GM19025 (cell line): ENCODE results near the gene ACP7.
"Not testable (repeated sequence)": the region's sequence is repeated elsewhere in the genome, so short reads cannot be mapped to it uniquely, and the experiment has no call there.

ENCODE experiments used
- ATAC-seq: cut with Tn5 transposase; IDR thresholded peaks from one replicate; pipeline ENCODE4 v1.9.1; 2021; ENCODE audit warnings: mild to moderate bottlenecking, low read depth, moderate library complexity; ENCODE audit not compliant: unreplicated experiment

The ACP7 gene

DNA sequence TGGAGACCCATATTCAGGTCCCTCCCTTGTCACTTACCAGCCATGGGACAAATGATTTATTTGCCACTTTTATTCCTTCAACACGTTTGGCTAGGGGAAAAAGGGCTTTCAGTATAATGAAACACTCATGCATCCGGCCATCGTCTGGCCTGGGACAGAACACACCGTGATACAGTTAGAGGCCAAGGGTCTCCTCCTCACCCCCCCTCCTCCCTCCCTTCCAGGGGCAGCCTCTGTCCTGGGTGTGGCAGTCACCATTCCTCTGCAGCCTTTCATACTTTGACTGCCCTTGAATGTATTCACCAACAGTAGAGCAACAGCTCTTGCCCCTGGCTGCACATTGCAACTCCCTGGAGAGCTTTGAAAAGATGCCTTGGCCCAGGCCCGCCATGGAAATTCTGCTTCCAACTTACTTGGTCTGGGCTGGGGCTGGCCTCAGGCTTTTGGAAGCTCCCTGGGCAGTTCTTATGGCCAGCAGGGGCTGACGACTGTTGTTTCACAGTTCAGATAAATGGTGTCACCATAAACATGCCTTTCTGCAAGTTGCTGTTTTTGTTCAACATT lies 44.4 kb downstream of the ACP7 start:
- no peak for ATAC-seq

DNA sequence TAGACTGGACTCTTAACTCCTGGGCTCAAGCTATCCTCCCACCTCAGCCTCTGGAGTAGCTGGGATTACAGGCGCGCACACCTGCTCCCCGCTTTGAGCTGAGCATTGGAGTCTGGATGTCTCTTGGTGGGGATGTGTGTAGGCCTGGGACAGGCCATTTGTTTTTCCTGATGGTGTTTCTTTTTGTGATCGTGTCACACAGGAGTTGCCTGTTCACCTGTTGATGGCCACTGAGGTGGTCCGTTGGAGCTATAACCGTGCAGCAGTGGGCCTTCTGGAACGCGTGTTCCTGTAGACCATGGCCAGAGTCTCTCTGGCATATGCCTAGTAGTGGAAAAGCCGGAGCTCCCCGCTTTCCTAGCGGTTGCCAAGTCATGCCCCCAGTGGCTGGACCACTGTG lies 44.9 kb downstream of the ACP7 start:
- no peak for ATAC-seq

DNA sequence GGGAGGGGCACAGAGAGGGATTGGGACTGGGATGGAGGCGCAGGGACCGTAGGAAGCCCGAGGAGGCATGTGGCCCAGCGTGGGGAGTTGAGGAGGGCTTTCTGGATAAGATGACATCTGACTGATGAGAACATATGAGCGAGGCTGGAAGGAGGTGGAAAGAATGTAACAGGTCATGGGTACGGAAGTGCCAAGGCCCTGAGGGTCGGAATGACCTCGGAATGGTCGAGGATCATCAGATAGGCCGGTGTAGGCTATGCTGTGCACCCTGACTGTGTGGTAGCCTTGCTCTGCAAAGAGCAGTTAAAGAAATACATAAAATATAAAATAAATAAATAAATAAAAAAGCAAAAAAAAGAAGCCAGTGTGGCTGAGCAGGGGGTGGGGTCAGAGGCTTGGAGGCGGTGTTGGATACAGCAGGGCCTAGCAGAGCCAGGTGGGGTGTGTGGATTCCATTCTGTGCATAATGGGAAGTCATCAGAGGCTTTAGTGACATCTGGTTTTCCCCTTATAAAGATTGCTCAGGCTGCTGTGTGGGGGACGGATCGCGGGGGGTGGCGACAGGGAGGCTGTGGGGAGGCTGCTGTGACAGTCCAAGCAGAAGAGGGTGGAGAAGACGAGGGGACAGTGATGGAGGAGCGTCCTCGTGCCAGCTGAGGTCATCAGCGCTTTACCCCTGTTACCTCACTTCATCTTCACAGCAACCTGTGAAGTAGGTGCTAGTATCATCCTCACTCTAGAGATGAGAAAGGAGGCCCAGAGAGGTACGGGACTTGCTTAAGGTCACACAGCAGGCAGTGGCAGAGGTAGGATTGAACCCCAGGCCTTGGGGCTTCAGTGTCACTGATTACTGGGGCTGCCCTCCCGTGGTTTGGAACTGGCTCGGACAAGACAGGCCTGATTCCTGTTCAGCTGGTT lies 46.4 kb downstream of the ACP7 start:
- no peak for ATAC-seq

DNA sequence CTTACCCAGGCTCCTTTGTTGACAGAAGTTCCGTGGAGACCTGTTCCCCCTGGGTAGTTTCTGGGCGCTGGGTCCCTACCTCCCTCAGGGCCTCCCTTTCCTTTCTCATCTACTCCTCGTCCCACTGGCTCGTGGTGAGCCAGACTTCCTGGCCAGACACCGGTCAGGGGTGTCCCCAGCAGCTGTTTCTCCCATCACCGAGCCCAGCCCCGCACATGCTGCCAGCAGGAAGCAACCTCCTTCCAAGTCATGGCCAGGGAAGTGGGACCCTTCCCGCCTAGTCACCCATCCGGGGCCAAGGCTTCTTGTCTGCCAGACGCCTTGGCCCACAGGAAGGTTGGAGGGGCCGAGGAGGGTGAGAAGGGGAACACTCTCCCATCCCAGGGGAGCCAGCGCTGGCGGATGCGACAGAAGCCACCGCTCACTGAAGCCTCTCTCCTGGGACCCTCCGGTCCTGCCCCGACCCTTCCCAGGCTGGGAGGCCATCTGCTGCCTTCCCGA lies 47.1 kb downstream of the ACP7 start:
- ATAC-seq, result no peak

DNA sequence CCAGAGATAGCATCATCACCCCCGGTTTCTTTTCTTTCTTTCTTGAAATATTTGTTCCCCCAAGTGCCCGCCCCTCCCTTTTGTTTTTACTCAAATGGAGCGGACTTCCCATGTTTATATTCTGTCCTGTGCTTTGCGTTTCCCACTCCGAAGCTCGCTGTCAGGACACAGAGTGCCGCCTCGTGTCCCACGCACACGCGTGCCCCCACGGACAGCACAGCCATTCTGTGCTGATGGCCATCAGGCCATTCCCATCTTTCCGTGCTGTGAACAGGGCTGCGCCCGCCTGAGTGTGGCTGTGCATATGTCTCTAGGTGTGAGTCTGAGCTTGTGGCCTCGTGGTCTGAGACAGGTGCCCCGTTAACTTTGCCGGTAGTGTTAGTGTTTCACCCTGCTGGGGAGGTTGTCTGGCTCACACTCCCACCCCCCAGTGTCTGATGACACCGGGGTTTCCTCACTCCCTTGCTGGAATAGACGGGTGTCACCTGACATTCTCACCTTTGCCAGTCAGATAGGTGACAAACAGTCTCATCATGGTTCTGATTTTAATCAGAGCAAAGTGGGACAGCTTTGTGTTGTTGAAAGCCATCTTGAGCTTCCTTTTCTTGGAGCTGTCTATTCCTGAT lies 48.3 kb downstream of the ACP7 start:
- ATAC-seq, result no peak

DNA sequence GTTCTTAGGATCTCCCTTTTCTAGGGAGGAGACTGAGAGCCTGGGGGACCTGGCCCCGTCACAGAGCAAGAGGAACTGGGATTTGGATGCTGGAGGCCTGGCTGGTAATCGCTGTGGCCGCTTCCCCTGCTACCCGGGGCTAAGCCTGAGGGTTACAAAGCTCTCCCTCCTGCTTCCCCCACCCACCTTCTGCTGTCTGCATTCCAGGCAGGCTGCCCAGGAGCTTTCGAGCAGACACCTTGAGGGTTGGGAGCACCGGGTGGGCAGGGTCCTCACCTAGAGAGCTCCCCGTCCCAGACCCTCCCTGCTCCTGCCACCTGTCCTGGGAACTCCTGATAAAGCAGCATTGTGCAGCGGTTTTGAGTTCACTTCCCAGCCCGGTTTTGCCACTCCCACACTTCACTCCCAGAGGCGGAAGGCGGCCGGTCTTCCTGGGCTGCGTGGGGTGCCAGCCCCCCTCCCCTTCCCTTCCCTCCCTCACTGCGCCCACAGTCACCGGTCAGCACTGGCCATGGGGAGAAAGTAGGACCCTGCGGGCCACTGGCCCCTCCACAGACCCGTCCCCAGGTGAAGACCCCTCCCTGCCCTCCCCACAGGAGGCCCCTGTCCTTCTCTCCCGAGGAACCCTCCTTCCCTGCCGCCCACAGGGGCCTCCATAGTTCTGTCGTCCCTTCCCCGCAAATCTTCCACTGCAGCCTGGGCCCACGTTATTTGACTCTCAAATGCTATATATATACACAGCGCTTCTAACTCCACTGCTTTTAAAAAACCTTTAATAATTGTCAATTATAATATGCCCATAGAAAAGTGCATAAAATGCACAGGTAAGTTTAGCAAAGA lies 49.5 kb downstream of the ACP7 start:
- ATAC-seq, result no peak

DNA sequence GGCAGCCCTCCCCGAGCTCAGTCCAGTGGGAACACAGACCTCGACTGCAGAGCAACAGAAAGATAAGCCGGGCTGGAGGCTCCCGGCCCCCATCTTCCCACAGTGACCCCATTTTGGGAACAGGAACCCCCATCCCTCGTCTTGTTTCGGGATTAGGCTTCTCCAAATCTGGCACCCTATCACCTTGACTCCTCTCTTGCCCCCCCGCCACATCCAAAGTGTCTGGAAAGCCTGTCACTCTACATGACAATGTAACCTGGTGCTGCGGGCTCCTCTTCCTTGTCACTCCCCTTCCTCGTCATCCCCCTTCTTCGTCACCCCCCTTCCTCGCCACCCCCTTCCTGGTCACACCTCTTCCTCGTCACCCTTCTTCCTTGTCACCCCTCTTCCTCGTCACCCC lies 51.5 kb downstream of the ACP7 start:
- ATAC-seq, result no peak

DNA sequence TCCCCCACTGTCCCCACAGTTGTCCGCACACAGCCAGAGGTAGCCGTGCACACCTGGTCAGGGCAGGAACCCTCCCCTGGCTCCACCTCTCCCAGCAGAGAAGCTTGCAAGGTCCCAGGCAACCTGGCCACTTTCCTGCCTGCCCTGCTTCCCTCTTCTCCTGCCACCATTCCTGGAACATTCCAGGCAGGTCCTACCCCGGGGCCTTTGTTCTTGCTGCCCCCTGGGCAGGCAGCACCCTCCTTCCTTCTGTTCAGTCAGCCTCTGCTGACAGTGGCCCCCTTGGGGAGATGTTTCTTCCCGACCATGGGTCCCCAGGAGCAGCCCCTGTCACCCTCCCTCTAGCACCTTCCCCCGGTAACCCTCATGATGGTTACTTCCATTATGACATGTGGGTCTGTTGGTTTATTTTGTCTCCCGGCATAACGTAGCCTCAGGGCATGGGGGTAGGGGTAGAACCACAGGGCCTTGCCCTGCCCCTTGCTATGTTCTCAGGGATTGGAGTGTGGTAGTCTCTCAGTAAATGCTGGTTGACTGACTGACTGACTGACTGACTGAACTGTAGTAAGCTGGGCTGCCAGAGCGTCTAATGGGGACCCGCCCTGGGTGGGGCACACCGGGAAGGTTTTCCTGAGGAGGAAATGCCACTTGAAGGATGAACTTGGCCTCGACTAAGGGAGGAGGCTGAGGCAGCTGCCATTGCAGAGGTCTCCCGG lies 52.2 kb downstream of the ACP7 start:
- ATAC-seq, result no peak

DNA sequence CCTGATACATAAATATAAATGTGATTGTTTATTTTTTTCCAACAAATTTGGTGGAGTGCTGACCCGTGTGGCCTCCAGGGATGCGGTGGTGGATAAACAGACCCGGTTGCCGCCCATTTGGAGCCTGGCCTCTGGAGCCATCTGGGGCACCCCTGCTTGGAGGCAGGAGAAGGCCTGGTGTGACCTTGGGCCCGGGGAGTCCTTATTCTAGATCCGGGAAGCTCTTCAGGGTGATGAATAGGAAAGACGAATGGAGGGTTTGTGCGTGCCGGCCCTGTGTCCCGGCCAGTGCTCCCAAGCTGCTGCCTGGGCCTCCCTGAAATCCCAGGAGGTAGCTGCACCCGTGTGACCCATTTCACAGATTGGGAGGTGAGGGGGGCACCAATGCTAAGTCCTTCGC lies 53.0 kb downstream of the ACP7 start:
- ATAC-seq, result no peak

DNA sequence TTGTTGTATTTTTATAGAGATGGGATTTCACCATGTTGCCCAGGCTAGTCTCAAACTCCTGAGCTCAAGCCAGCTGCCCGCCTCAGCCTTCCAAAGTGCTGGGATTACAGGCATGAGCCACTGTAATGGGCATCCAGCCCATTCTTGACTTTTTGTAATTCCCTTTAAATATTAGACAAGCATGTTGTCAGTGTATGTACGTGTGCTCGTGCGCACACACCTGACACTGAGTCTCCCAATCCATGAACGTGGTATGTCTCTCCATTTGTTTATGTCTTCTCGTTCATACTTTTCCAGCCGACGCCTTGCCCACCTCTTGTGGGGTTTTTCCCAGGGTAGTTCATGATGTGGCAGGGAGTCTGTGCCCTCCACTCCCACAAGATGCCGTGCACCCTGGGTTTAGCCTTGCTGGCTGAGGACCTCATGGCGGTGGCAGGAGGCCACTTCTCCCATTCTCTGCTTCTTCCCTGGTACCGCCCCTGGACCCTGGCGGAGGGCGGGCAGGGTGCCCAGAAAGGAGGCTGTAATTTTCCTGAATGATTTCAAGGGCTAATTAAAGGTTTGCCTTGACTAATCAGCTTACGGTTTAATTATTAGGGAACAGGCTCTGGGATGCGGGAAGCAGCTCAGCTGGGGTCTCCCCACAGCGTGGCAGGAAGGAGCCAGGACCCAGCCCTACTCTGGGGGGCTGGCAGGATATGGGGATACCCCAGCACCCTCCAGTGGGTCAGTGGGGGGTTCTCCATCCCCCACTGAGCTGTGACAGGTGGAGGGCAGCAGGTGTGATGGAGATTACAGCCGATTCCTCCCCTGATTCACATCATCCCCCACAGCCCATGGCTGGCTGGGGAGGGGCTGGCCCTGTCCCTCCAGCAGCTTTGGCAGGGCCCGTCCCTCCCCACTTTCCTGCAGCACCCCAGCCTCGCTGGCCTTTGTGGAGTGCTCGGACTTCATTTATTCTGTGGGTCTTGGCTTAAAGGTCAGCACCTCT lies 54.3 kb downstream of the ACP7 start:
- ATAC-seq, result no peak

DNA sequence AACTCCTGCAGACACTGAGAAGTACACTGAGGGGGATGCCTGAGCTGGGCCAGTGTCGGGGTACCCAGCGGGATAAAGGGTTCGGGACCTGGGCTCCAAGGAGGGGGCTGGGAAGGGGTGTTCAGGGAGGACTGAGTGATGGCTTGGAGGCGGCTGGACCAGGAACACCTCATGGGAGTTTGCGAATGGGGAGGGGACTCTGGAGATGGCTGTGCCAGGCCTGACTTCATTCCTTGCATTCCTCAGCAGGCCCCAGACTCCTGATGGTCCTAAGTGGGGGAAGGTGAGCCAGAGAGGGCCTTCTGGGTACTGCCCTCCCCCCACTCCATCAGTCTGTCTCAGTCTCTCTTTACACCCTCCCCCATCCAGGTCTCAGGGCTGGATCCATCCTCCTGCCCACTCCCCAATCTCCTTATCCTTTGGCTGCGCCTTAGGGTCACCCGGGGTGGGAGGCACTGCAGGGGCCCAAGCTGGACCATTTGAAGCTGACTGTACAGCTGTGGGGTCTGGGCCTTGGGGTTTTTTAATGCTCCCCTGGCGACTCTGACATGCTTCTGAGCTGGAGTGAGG lies 55.2 kb downstream of the ACP7 start:
- no peak for ATAC-seq

DNA sequence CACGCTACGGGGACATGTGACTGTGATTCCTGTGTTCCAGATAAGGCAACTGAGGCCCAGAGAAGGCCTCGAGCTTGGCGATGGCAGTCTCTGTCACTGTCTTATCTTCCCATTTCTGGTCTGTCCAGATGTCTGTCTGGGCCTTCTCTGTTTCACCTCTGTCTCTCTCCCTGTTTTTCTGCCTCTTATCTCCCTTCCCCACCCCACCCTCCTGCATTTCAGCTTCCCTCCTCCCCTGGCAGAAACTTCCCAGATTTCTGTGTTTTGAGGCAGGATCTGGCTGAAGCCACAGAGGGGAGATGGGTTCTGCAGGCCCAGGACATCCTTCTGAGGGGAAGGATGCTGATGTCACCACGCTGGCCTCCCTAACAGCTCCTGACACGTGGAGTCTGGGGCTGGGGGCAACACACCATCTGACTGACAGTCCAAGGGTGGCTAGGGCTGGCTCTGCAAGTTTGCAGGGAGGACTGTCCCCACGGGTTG lies 55.8 kb downstream of the ACP7 start:
- ATAC-seq, result no peak

DNA sequence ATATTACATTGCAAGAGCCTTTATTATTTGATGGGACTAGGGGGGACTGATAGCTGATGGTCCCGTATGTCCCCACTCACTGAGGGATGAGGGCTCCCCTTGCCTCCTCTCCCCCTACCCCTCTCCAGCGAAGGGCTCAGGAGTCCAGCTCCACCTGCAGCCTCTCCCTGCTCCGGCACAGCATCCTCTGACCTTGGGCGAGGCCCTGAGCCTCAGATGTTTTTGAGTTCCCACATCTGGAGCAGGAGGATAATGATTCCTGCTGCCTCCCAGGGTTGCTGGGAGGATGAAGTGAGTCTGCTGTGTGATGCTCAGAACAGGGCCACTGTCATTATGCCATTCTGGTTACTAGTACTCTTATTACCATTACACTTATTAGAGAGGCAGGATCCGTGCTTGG lies 56.4 kb downstream of the ACP7 start:
- no peak for ATAC-seq

DNA sequence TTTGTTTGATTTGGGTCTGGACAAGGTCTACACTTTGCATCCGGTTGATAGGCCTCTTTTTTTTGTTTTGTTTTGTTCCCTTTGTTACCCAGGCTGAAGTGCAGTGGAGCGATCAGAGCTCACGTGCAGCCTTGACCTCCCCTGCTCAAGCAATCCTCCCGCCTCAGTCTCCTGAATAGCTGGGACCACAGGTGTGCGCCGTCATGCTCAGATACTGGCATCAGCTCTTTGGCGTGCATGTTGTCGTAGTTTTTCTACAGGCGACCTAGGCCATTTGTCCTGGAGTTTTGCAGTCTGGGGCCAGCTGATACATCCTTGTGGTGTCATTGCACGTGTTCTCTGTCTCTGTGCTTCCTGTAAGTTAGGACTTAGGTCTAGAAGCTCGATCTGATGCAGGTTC lies 57.8 kb downstream of the ACP7 start:
- no peak for ATAC-seq

DNA sequence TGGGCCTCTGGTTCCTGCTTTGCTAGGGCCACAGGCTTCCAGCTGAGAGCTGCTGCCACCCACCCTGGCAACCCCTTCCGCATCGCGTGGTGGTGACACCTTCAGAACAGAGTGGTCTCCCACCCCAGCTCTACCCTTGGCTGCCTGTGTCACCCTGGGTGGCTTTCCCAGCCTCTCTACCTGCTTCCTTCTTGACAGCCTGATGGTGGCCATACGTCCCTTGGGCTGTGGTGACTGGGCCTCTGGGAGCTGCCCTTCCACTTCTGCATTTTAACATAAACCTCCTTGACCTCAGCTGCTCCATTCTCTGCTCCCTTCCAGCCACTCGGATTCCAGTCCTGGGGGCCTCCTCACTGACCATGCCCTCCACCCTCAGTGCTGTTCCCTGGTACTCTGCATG lies 58.5 kb downstream of the ACP7 start:
- no peak for ATAC-seq

DNA sequence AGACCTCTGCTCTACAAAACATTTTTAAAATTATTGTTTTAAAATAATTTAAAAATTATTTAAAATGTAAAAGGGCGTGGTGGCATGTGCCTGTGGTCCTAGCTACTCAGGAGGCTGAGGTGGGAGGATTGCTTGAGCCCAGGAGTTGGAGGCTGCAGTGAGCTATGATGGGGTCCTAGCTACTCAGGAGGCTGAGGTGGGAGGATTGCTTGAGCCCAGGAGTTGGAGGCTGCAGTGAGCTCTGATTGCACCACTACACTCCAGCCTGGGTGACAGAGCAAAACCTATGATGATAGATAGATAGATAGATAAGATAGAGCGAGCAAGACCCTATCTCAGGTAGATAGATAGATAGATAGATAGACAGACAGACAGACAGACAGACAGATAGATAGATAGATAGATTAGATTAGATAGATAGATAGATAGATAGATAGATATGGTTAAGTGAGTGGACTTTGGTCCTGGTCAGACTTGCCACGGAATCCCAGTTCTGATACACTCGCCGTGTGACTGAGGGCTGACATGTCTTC lies 59.7 kb downstream of the ACP7 start:
- ATAC-seq, result not testable (repeated sequence)

DNA sequence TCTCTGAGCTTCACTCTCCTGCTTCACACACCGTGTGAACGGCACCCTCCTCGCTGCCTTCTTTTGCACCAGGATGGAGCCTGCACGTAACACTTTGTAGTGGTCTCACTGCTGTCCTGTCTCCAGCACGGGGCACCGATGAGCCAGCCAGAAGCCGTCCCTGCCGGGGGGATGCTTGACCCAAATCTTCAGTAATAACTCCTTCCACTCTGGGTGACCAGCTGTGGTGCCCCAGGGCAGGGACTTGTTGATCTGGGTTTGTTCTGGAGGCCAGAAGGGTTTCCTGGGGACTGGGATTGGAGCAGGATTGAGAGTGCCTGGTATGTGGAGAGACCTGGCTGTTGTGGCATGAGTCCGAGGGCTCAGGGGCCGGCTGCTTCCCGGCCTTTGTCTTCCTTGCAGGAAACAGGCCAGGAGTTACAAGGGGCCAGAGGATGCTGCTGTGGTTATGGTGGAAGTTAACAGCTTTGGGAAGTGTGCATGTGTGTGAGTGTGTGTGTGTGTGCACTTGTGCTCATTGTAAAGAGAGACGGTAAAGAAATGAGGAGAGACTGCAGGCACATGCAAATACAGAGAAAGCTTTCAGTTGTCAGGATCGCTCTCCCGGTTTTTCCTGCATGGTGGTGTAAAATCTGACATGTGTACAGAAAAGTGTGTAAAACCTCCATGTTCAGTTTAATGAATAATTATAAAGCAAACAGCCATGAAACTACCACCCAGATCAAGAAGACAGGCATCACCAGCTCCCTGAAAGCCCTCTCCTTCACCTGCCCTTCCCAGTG lies 60.3 kb downstream of the ACP7 start:
- ATAC-seq, result no peak
